ENCODE data around the gene AGBL3. TPM values are rescaled to one million over a fixed set of nuclear protein-coding genes. Genes with fewer than 3 reads are reported as not detected.

Gene AGBL3
- total and polyA plus RNA-seq, 2 of the 8 experiments (the other 6 are each of a cell fraction or from before 2014, with no cell fraction given) = 1.1 to 1.9 TPM

DNA sequence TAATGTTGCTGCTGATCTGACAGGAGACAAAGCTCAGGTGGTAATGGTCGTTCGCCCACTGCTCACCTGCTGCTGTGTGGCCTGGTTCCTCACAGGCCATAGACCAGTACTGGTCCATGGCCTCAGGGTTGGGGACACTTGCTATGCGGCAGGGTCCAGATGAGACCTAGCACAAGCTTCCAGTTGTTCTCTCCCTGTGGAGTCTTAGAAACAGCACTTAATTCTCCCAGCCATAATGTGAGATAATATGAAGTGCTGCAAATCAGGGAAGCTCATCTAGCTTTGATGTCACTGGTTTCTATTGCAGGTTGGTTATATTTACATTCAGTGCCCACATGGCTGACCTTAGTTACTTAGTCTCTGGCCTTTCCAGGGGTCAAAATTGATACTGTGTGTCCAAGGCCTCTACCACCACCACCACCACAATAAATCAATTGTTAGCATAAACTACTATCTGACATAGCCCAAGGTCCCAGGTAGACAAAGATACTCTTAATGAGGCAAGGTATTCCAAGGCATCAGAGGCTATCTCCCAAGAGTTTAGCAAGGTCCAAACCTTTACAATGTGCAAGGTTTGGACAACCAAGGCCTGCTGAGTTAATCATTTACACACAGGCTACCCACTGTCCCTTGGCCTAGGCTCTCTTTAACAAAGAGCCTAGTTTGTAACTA is 11.0 kb downstream of the AGBL3 start:
- no peak overlapping the region for H3K9ac ChIP-seq (replicated peaks in 1 of 4; ENCODE audit: extremely low read depth in 1 of 4, low read depth in 3 of 4, low read length in 3 of 4)
- no peak overlapping the region for H4K8ac ChIP-seq (ENCODE audit: extremely low read depth, insufficient read depth, low read length)
- no peaks in the 10 kb centered on the region for H3K4me1 ChIP-seq (replicated peaks in 1 of 4; ENCODE audit: control insufficient read depth in 3 of 4, insufficient read depth in 4 of 4, low read length in 3 of 4)
- no peak overlapping the region for H3K4me3 ChIP-seq (ENCODE audit: extremely low read depth in 1 of 4, insufficient read depth in 2 of 4, low read depth in 3 of 4, low read length in 4 of 4)
- no peak overlapping the region for H3K56ac ChIP-seq (replicated peaks; ENCODE audit: insufficient read length, low read depth, low read length)
- no peak overlapping the region for H2BK120ac ChIP-seq (replicated peaks; ENCODE audit: low read depth, low read length)
- H2BK20ac ChIP-seq (ENCODE audit: low read length) = no peak overlapping the region
- H3K27me3 ChIP-seq (replicated peaks in 1 of 4; ENCODE audit: control insufficient read depth in 3 of 4, extremely low read depth in 1 of 4, insufficient read depth in 3 of 4, low read length in 3 of 4) = no peaks in the 10 kb centered on the region; a peak in 1 of 7 replicates
- H3K23me2 ChIP-seq (ENCODE audit: low read depth, low read length) = no peaks in the 10 kb centered on the region
- CTCF ChIA-PET (ENCODE audit: partially characterized antibody) = no interaction called here
- DNase-seq (ENCODE audit: low read depth in 1 of 2, low spot score in 2 of 2) (no peak), FAIRE-seq (no peak)
- POLR2A ChIA-PET (ENCODE audit: partially characterized antibody) = interaction anchor here (1.7 kb wide), 1 partner anchor 11 kb away, joined by 7 read pairs; the partner anchor contains the start of gene AGBL3
- no peaks in the 10 kb centered on the region for H4K20me1 ChIP-seq (replicated peaks in 1 of 2; ENCODE audit: control insufficient read depth in 1 of 2, insufficient read depth in 2 of 2, low read length in 2 of 2)
- no peak overlapping the region for H2BK15ac ChIP-seq (ENCODE audit: low read length)
- no peak overlapping the region for H3K4me2 ChIP-seq (ENCODE audit: insufficient read depth in 1 of 2, low read depth in 2 of 2, low read length in 2 of 2)
- H2AFZ ChIP-seq (ENCODE audit: low read length) = no peak overlapping the region
- H3K79me2 ChIP-seq (ENCODE audit: control insufficient read depth in 1 of 2, insufficient read depth in 2 of 2, low read length in 2 of 2) = no peaks in the 10 kb centered on the region
- H4K91ac ChIP-seq (replicated peaks; ENCODE audit: insufficient read length, low read length) = no peak overlapping the region
- H2BK12ac ChIP-seq (ENCODE audit: low read depth, low read length) = no peak overlapping the region
- H4K5ac ChIP-seq (ENCODE audit: insufficient read length, low read depth, low read length) = no peak overlapping the region
- peaks cover 0 to 15% (median 5%) of the 10 kb centered on the region in 4 experiments; a peak in 5 of 8 replicates for H3K36me3 ChIP-seq (ENCODE audit: control insufficient read depth in 2 of 4, insufficient read depth in 4 of 4, low read length in 3 of 4)
- H2BK5ac ChIP-seq (ENCODE audit: low read depth, low read length) = no peak overlapping the region
- H3K23ac ChIP-seq (ENCODE audit: insufficient read length) = no peak overlapping the region
- H3K79me1 ChIP-seq (ENCODE audit: low read depth, low read length) = no peaks in the 10 kb centered on the region; the same call in 1 of the 2 replicates
- H3K9me3 ChIP-seq (ENCODE audit: insufficient read depth in 2 of 2, low read depth in 1 of 2, low read length in 1 of 2) = no peaks in the 10 kb centered on the region; a peak in 1 of 4 replicates
- no peak overlapping the region for H3K18ac ChIP-seq (ENCODE audit: extremely low read depth, low read length)
- no peak overlapping the region for H3K4ac ChIP-seq (replicated peaks; ENCODE audit: insufficient read length, low read depth, low read length)
- 87% methylated on average over 3 of the region's 3 CpGs; no CpG with 5 or more reads in 1 of the 2 experiments for WGBS, 2 experiments (ENCODE audit: extremely low coverage in 1 of 2, insufficient coverage in 1 of 2, insufficient read length in 1 of 2, insufficient replicate concordance in 2 of 2, low coverage in 1 of 2, low lambda C conversion rate in 2 of 2, missing lambda C conversion rate in 1 of 2)
- H3K14ac ChIP-seq (ENCODE audit: insufficient read length) = no peak overlapping the region
- no peak for TF ChIP-seq TBP (IDR thresholded peaks at IDR 0.05; ENCODE audit: low read depth, low read length)
- no peak for TF ChIP-seq BRCA1 (IDR thresholded peaks at IDR 0.05; ENCODE audit: low read depth, low read length)
- no peak overlapping the region for H3K27ac ChIP-seq (ENCODE audit: low read depth, low read length)
- H2AK5ac ChIP-seq (ENCODE audit: low read depth, low read length) = no peak overlapping the region

All from H1 (cell line).